Stimulated activated CD4-positive, alpha-beta T cell treated with anti-CD3 and anti-CD28 coated beads, Interleukin-4, amount 100 ng/mL, for 48 hours (primary cell): ENCODE data around the gene ST6GALNAC2.
"Not testable (repeated sequence)": the region's sequence is repeated elsewhere in the genome, so short reads cannot be mapped to it uniquely, and the experiment has no call there.

Experiments
- DNase-seq, 2 donors: peaks; one replicate each; pipeline ENCODE4 v3.0.0-alpha.2; 2020; ENCODE audit warnings: low read depth in 2 of 2

Gene ST6GALNAC2

GRCh38 chr17:76528528-76529223, 57.0 kb downstream of the ST6GALNAC2 start:
- DNase-seq, result no peak

DNA sequence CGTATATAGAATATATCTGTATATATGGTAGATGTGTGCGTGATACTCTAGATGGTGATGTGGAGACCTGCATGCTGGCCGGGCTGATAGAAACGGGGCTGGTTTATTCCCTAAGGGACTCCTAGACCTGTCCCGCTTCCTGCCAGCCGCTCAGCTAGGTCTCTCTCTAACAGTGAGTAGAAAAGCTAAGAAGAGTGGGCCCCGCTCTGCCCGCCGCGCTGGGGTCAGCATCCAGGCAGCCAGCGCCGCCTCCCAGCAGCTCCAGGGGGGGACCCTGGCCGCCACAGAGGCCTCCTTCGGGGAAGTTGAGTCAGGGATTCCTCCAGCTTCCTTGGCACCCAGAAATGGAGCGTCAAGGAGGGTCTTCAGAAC, 57.5 kb downstream of the ST6GALNAC2 start:
- no peak for DNase-seq

DNA sequence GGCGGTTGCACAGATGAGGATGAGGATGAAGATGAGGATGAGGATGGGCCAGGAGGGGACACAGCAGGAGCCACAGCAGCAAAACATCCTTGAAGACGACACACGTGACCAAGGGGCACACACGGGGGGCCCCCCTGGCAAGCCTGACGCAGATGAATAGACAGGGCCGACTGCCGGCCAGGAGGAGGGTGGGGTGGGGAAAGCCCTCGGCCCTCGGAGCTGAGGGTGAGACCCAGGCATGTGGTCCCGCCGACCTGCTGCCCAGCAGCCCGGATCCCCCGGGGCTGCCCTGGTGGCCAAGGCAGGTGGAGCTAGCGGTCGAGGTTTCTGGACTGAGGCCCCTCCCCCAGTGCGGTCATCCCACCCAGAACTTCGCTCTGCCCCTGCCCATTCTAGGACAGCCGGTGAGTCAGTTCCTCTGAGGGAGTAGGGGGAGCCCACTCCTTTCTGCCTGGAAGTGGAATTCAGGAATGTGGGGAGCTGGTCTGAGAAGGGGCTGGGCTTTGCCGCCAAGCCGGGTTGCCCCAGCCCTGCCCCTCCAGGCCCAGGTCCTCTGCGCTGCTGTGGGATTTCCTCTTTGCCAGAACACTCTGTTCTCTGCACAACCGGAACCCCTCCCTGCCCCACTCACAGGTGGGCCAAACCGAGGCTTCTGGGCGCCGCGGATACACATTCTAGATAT, 58.1 kb downstream of the ST6GALNAC2 start:
- no peak for DNase-seq

DNA sequence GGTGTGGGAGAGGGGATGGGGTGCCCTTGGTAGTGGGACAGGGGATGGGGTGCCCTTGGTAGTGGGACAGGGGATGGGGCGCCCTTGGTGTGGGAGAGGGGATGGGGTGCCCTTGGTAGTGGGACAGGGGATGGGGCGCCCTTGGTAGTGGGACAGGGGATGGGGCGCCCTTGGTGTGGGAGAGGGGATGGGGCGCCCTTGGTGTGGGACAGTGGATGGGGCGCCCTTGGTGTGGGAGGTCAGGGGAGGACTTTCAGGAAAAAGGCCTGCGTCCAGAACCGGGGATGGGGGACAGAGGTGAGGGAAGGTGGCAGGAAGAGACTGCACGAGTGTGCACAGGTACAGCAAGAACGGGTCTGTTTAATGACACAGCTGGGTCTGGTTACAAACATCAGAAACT, 58.6 kb downstream of the ST6GALNAC2 start:
- not testable (repeated sequence) for DNase-seq

- DNase-seq, result not testable (repeated sequence)
These were observed 60.2 kb downstream of the ST6GALNAC2 start for GRCh38 chr17:76525513-76525833.

DNA sequence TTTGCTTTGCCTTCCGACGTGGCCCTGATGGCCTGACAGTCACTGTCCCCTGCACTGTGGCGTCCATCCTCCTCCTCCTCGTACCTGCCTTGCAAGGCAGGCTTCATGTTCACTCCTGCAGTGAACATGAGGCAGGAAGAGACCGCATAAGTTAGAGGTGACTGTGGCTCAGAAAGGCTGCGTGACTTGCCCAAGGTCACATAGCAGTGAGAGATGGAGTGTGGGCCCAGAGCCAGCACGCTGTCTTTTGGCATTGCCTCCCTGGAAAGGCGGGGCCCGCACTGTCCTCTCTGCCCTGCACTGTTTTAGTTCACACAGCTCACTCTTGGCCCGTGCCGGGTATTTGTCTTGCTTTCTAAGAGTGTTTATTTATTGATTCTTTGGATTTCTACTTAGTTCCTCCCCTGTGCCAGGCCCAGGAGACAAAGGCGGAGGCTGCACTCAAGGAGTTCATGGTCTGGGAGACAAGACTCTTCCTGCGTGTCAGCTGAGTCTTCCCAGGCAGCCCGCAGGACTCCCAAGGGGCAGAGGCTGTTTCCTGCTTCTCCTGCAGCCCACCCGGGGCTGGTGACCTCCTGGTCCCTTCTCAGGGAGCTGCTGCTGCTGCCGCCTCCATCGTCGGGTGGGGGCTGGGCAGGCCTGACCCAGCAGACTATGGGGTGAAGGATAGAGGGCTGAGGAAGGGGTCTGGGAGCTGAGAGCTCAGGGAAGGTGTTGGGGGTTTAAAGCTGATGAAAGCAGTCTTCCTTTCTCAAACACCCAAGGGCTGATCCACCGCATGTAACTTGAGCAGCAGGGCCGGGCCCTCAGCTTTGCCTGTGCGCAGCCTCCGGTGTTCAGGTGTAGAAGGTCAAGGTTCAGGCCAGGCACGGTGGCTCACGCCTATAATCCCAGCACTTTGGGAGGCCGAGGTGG, 60.8 kb downstream of the ST6GALNAC2 start:
- no peak for DNase-seq

- peak; percentile 71 to 81 for DNase-seq
These were observed 62.3 kb downstream of the ST6GALNAC2 start for GRCh38 chr17:76523084-76524037.

GRCh38 chr17:76521683-76522082, 64.0 kb downstream of the ST6GALNAC2 start:
- DNase-seq, result not testable (repeated sequence)

DNA sequence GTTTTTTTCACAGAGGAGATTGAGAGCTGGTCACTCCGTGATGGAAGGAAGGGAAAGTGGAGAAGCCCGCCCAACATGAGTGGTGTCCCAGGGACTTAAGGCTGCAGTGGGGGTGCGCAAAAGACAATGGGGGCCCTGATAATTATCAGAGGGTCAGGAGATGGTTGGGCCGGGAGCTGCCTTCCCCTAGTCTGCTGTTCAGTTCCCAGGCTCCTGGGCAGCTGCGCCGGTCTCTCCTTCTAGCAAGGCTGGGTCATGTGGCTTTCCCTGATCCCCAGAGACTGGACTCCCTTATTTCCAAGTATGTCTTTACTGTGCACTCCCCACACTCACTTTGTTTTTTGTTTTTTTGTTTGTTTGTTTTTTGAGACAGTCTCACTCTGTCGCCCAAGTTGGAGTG, 64.4 kb downstream of the ST6GALNAC2 start:
- no peak for DNase-seq

DNA sequence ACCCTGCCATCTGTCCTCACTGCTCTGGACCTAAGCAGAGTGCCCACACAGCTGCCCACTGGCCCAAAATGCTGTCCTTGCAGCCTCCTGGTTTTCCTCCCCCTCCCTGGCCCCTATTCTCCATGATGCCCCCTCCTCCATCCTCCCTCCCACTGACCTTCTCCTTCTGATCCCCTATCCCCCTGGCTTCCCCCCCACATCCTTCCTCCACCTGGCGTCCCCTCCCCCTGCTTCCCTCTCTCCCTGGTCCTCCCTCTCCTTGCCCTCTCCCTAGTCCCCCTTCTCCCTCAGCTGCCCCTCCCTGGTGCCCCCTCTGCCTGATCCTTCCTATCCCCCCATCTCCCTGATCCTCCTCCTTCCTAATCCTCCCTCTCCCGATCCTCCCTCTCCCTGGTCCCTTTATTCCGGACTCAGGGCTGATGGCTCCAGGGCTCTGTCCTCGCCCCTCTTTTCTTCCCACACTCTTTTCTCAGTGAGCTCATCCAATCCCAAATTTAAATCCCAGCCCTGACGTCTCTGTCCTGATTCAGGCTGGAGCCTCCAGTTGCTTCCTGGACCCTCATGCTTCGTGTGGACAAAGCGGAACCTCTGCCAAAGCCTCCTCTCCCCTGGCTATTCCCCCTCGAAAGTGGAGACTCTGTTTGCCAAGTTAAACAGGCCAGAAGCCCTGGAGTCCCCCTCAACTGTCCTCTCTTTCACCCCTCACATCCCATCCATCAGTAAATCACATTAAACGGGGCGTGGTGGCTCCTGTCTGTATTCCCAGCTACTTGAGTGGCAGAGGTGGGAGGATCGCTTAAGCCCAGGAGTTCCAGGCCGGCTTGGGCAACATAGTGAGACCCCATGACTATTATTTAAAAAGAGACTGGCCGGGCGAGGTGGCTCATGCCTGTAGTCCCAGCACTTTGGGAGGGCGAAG, 66.4 kb downstream of the ST6GALNAC2 start:
- no peak for DNase-seq

DNA sequence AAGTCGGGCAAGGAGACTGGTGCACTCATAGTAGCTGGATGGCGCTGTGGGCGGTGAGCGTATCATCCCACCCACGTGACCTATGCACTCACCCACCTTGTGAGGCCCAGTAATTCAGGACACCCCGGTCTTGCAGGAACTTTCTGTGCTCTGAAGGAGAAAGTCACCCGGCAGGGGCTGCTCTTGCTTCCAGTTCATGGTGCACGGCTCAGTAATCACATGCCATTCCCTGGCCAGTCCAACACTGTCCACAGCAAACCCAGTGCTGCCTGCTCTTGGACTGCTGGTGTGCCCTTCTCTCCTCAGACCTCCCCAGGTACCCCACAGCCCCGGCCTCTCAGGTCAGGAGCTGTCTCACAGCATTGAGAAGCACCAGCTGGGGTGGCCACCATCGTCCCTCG, 68.0 kb downstream of the ST6GALNAC2 start:
- DNase-seq, result no peak
